NCI-H2107 treated with DMSO at 0.1 percent for 48 hours (cell line): ENCODE results near the gene PRKAG2.
A peak's percentile ranks its signal among the peaks of the same experiment; 100 is the strongest.
"Not testable (repeated sequence)": the region's sequence is repeated elsewhere in the genome, so short reads cannot be mapped to it uniquely, and the experiment has no call there.

Experiments
- DNase-seq: peaks from one replicate; lab custom pipeline; 2025; ENCODE audit not compliant: unreplicated experiment; lab: John Stamatoyannopoulos, UW

Gene PRKAG2

GRCh38 chr7:151536178-151536577 is 340.7 kb downstream of the PRKAG2 start:
- not testable (repeated sequence) for DNase-seq

GRCh38 chr7:151529842-151530241 is 347.1 kb downstream of the PRKAG2 start:
- DNase-seq: no peak

GRCh38 chr7:151524845-151525244 is 352.1 kb downstream of the PRKAG2 start:
- no peak for DNase-seq

- DNase-seq: no peak
Observed at GRCh38 chr7:151524331-151524730, 352.6 kb downstream of the PRKAG2 start.

- no peak for DNase-seq
Observed at GRCh38 chr7:151520419-151521261, 356.3 kb downstream of the PRKAG2 start.

- DNase-seq: peak; percentile 100
Observed at GRCh38 chr7:151519765-151520418, 357.0 kb downstream of the PRKAG2 start, which contains the start of gene RHEB. Gene RHEB, minus strand, starts transcription at chr7:151519895. Its CDS starts 384 bp downstream, at chr7:151519511.

- DNase-seq: not testable (repeated sequence)
Observed at GRCh38 chr7:151518947-151519764, 357.8 kb downstream of the PRKAG2 start.

GRCh38 chr7:151518105-151518946 is 358.6 kb downstream of the PRKAG2 start:
- no peak for DNase-seq

- no peak for DNase-seq
Observed at GRCh38 chr7:151517601-151518104, 359.3 kb downstream of the PRKAG2 start.

- DNase-seq: no peak
Observed at GRCh38 chr7:151515276-151515565, 361.7 kb downstream of the PRKAG2 start.

GRCh38 chr7:151514461-151515275 is 362.2 kb downstream of the PRKAG2 start:
- no peak for DNase-seq

- DNase-seq: no peak
Observed at GRCh38 chr7:151513133-151513532, 363.8 kb downstream of the PRKAG2 start.

GRCh38 chr7:151512353-151512752 is 364.6 kb downstream of the PRKAG2 start:
- no peak for DNase-seq

GRCh38 chr7:151511946-151512345 is 365.0 kb downstream of the PRKAG2 start:
- no peak for DNase-seq

GRCh38 chr7:151511270-151511669 is 365.6 kb downstream of the PRKAG2 start:
- no peak for DNase-seq

- no peak for DNase-seq
Observed at GRCh38 chr7:151509670-151510333, 367.1 kb downstream of the PRKAG2 start.

GRCh38 chr7:151508991-151509390 is 367.9 kb downstream of the PRKAG2 start:
- DNase-seq: no peak

GRCh38 chr7:151507806-151508205 is 369.1 kb downstream of the PRKAG2 start:
- DNase-seq: no peak

- DNase-seq: peak; percentile 61
Observed at GRCh38 chr7:151506901-151507382, 370.0 kb downstream of the PRKAG2 start.
